SU-DHL-6 (cell line): ENCODE measurements around the gene C19orf33.

Experiments
- CTCF ChIP-seq: fragments of 200-600 bp; sonication (generic); IDR thresholded peaks from one replicate; pipeline ENCODE4 v1.5.1; 2017; ENCODE audit warnings: antibody characterized with exemption, mild to moderate bottlenecking, low read length, moderate library complexity; ENCODE audit not compliant: insufficient read depth, poor library complexity, severe bottlenecking
- EZH2phosphoT487 ChIP-seq: fragments of 200-600 bp; sonication (generic), shearing (Covaris generic); conservative IDR thresholded peaks from 2 replicates; pipeline ENCODE4 v1.6.1; 2018; ENCODE audit warnings: mild to moderate bottlenecking, antibody characterized with exemption, low read length, moderate library complexity, mixed read lengths

- no peak for TF ChIP-seq CTCF
- TF ChIP-seq EZH2phosphoT487, result no peak
Observed at GRCh38 chr19:38277969-38278680, 25.9 kb upstream of the C19orf33 start.
